GM19324 (cell line): Measurements from ENCODE around the gene ZAR1.

Source experiments
- ATAC-seq: cut with Tn5 transposase; IDR thresholded peaks from one replicate; pipeline ENCODE4 v1.9.1; 2021; ENCODE audit warnings: mild to moderate bottlenecking, moderate library complexity; ENCODE audit not compliant: unreplicated experiment, low FRiP score

ZAR1 gene

GRCh38 chr4:48484494-48485168, 5.4 kb upstream of the ZAR1 start:
- no peak for ATAC-seq

GRCh38 chr4:48489683-48490011, 405 bp upstream of the ZAR1 start:
- ATAC-seq, result no peak

- ATAC-seq, result no peak
Observed at GRCh38 chr4:48490680-48491513, 845 bp downstream of the ZAR1 start.

GRCh38 chr4:48491514-48492176, 1.6 kb downstream of the ZAR1 start:
- ATAC-seq, result no peak

GRCh38 chr4:48493452-48494100, 3.5 kb downstream of the ZAR1 start:
- no peak for ATAC-seq

GRCh38 chr4:48495941-48496340, 5.9 kb downstream of the ZAR1 start:
- no peak for ATAC-seq

GRCh38 chr4:48498895-48499294, 8.8 kb downstream of the ZAR1 start:
- no peak for ATAC-seq

GRCh38 chr4:48499551-48500066, 9.6 kb downstream of the ZAR1 start:
- peak; percentile 73 for ATAC-seq

- no peak for ATAC-seq
Observed at GRCh38 chr4:48503233-48504025, 13.4 kb downstream of the ZAR1 start.

GRCh38 chr4:48504026-48504330, 13.9 kb downstream of the ZAR1 start:
- ATAC-seq, result no peak

- no peak for ATAC-seq
Observed at GRCh38 chr4:48504352-48504751, 14.3 kb downstream of the ZAR1 start.

- no peak for ATAC-seq
Observed at GRCh38 chr4:48506716-48507115, 16.7 kb downstream of the ZAR1 start.

- no peak for ATAC-seq
Observed at GRCh38 chr4:48509543-48509942, 19.5 kb downstream of the ZAR1 start.

- no peak for ATAC-seq
Observed at GRCh38 chr4:48518143-48518542, 28.1 kb downstream of the ZAR1 start.

GRCh38 chr4:48526406-48526805, 36.4 kb downstream of the ZAR1 start:
- ATAC-seq, result no peak

- no peak for ATAC-seq
Observed at GRCh38 chr4:48538358-48538757, 48.3 kb downstream of the ZAR1 start.

- ATAC-seq, result no peak
Observed at GRCh38 chr4:48539597-48539996, 49.5 kb downstream of the ZAR1 start.

GRCh38 chr4:48542888-48543287, 52.8 kb downstream of the ZAR1 start:
- ATAC-seq, result no peak

GRCh38 chr4:48543796-48544195, 53.7 kb downstream of the ZAR1 start:
- no peak for ATAC-seq
